Measurements from ENCODE around the gene EDA. TPM values are rescaled to one million over a fixed set of nuclear protein-coding genes. Genes with fewer than 3 reads are reported as not detected.

The EDA gene
- total and polyA plus RNA-seq, 2 of the 13 experiments (the other 11 are each of a cell fraction or from before 2014, with no cell fraction given) = 8.8 to 11.2 TPM

DNA sequence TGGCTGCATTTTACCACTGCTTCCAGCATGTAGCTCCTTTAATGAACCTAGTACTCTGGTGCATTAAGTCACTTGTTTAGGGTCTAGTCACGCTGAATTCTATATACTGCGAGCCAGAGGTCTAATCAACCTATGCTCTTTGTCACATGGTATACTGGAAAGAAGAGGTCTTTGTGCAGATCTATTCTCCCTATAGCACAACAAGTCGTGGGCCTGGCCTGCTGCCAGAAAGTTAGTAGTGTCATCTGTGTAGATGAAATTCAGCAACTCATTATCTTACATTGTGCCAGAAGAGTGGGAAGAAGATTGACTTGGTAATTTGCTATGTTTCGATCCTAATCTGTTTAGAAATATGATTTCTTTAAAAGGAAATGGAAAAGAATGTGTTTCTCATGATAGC, 353.0 kb downstream of the EDA start:
- ChIA-PET CTCF (ENCODE audit: low intra/inter-chr PET ratio, low total read pairs) (no interaction called here), POLR2A (no interaction called here)
- ATAC-seq = no peak
- Histone ChIP-seq H3K27me3 (ENCODE audit: control insufficient read depth in 1 of 2, insufficient read depth in 2 of 2, low read length in 2 of 2) (no peaks in the 10 kb centered on the region), H3K4me2 (ENCODE audit: low read depth, low read length) (no peak overlapping the region), H3K36me3 (replicated peaks in 1 of 2; ENCODE audit: control insufficient read depth in 1 of 2, insufficient read depth in 2 of 2, low read length in 2 of 2) (no peaks in the 10 kb centered on the region), H3K27ac (ENCODE audit: extremely low read length, insufficient read depth, low read length) (no peak overlapping the region), H3K4me3 (replicated peaks in 1 of 3; ENCODE audit: insufficient read depth in 1 of 3, low read depth in 2 of 3, low read length in 3 of 3) (no peak overlapping the region), H3K9ac (ENCODE audit: insufficient read depth, low read depth, low read length) (no peak overlapping the region), H4K20me1 (ENCODE audit: insufficient read depth, low read length) (no peaks in the 10 kb centered on the region), H2AFZ (ENCODE audit: low read length) (no peak overlapping the region), H3K9me3 (ENCODE audit: low read length) (no peaks in the 10 kb centered on the region), H3K79me2 (ENCODE audit: insufficient read depth, low read length) (no peaks in the 10 kb centered on the region), H3K4me1 (ENCODE audit: insufficient read depth, low read length) (no peaks in the 10 kb centered on the region)
- no TSS peak for BruUV-seq (replicated peaks)
- no peak for FAIRE-seq
- in situ Hi-C loops (cut with HindIII; ENCODE audit: extremely low pct_ligation_motif_present, low pct_unique_long_range_greater_than_20kb) = no loop called here
- 86% methylated on average over 3 of the region's 4 CpGs for WGBS (ENCODE audit: low lambda C conversion rate)
- intact Hi-C loops (cut with micrococcal nuclease; ENCODE audit: unreplicated experiment) = no loop called here
- no peak for DNase-seq (ENCODE audit: low spot score)
- TF ChIP-seq ZC3H4 (CRISPR knock-in tag; IDR thresholded peaks at IDR 0.05; ENCODE audit: borderline replicate concordance) (no peak), MLX (CRISPR knock-in tag; IDR thresholded peaks at IDR 0.05) (no peak), ZNF550 (CRISPR knock-in tag; IDR thresholded peaks at IDR 0.05; ENCODE audit: borderline replicate concordance) (no peak), MAFF (IDR thresholded peaks at IDR 0.05; ENCODE audit: low read depth, low read length) (no peak)

GRCh38 chrX:69969460-69969859, 353.5 kb downstream of the EDA start:
- in situ Hi-C loops (cut with HindIII; ENCODE audit: extremely low pct_ligation_motif_present, low pct_unique_long_range_greater_than_20kb) (no loop called here), intact Hi-C loops (cut with micrococcal nuclease; ENCODE audit: unreplicated experiment) (no loop called here)
- no peak for FAIRE-seq
- no peaks in the 10 kb centered on the region for H3K79me2 ChIP-seq (ENCODE audit: insufficient read depth, low read length)
- H3K4me3 ChIP-seq (replicated peaks in 1 of 3; ENCODE audit: insufficient read depth in 1 of 3, low read depth in 2 of 3, low read length in 3 of 3) = no peak overlapping the region
- no peaks in the 10 kb centered on the region for H3K9me3 ChIP-seq (ENCODE audit: low read length)
- WGBS (ENCODE audit: low lambda C conversion rate) = 100% methylated on average over 1 of the region's 1 CpG
- H2AFZ ChIP-seq (ENCODE audit: low read length) = no peak overlapping the region
- no peak overlapping the region for H3K4me2 ChIP-seq (ENCODE audit: low read depth, low read length)
- H3K27ac ChIP-seq (ENCODE audit: extremely low read length, insufficient read depth, low read length) = no peak overlapping the region
- no peak for DNase-seq (ENCODE audit: low spot score)
- no TSS peak for BruUV-seq (replicated peaks)
- H4K20me1 ChIP-seq (ENCODE audit: insufficient read depth, low read length) = no peaks in the 10 kb centered on the region
- H3K4me1 ChIP-seq (ENCODE audit: insufficient read depth, low read length) = no peaks in the 10 kb centered on the region
- H3K9ac ChIP-seq (ENCODE audit: insufficient read depth, low read depth, low read length) = no peak overlapping the region
- no peaks in the 10 kb centered on the region for H3K36me3 ChIP-seq (replicated peaks in 1 of 2; ENCODE audit: control insufficient read depth in 1 of 2, insufficient read depth in 2 of 2, low read length in 2 of 2)
- POLR2A ChIA-PET = no interaction called here
- no peak for ATAC-seq
- CTCF ChIA-PET (ENCODE audit: low intra/inter-chr PET ratio, low total read pairs) = no interaction called here
- no peaks in the 10 kb centered on the region for H3K27me3 ChIP-seq (ENCODE audit: control insufficient read depth in 1 of 2, insufficient read depth in 2 of 2, low read length in 2 of 2)
- TF ChIP-seq ZNF629 (CRISPR knock-in tag; conservative IDR thresholded peaks at IDR 0.05) (no peak), FOXM1 (CRISPR knock-in tag; IDR thresholded peaks at IDR 0.05) (no peak), REXO4 (CRISPR knock-in tag; IDR thresholded peaks at IDR 0.05; ENCODE audit: borderline replicate concordance) (no peak), ESRRA (CRISPR knock-in tag; IDR thresholded peaks at IDR 0.05; ENCODE audit: low read depth) (no peak), ZBTB2 (CRISPR knock-in tag; IDR thresholded peaks at IDR 0.05; ENCODE audit: low read depth) (no peak), ZNF780A (CRISPR knock-in tag; IDR thresholded peaks at IDR 0.05) (no peak), GLI4 (CRISPR knock-in tag; IDR thresholded peaks at IDR 0.05; ENCODE audit: borderline replicate concordance) (no peak), ZKSCAN8 (CRISPR knock-in tag; IDR thresholded peaks at IDR 0.05; ENCODE audit: borderline replicate concordance) (no peak), KDM4B (CRISPR knock-in tag; IDR thresholded peaks at IDR 0.05) (no peak), ZNF547 (CRISPR knock-in tag; IDR thresholded peaks at IDR 0.05) (no peak), ZKSCAN1 (IDR thresholded peaks at IDR 0.05; ENCODE audit: low read length) (no peak), RARG (CRISPR knock-in tag; IDR thresholded peaks at IDR 0.05; ENCODE audit: low read depth) (no peak), MIXL1 (CRISPR knock-in tag; IDR thresholded peaks at IDR 0.05) (no peak), ZNF672 (CRISPR knock-in tag; IDR thresholded peaks at IDR 0.05) (no peak), TGIF2 (CRISPR knock-in tag; IDR thresholded peaks at IDR 0.05) (no peak)
- TF ChIP-seq, protein P1, sequence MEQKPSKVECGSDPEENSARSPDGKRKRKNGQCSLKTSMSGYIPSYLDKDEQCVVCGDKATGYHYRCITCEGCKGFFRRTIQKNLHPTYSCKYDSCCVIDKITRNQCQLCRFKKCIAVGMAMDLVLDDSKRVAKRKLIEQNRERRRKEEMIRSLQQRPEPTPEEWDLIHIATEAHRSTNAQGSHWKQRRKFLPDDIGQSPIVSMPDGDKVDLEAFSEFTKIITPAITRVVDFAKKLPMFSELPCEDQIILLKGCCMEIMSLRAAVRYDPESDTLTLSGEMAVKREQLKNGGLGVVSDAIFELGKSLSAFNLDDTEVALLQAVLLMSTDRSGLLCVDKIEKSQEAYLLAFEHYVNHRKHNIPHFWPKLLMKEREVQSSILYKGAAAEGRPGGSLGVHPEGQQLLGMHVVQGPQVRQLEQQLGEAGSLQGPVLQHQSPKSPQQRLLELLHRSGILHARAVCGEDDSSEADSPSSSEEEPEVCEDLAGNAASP (CRISPR knock-in tag; IDR thresholded peaks at IDR 0.05; ENCODE audit: borderline replicate concordance) = no peak
